ENCODE measurements around the gene RNF34. TPM values are rescaled to one million over a fixed set of nuclear protein-coding genes. Genes with fewer than 3 reads are reported as not detected.

Gene RNF34
- polyA plus RNA-seq, 1 of the 3 experiments (the other 2 are of a cell fraction) = 29.4 TPM

DNA sequence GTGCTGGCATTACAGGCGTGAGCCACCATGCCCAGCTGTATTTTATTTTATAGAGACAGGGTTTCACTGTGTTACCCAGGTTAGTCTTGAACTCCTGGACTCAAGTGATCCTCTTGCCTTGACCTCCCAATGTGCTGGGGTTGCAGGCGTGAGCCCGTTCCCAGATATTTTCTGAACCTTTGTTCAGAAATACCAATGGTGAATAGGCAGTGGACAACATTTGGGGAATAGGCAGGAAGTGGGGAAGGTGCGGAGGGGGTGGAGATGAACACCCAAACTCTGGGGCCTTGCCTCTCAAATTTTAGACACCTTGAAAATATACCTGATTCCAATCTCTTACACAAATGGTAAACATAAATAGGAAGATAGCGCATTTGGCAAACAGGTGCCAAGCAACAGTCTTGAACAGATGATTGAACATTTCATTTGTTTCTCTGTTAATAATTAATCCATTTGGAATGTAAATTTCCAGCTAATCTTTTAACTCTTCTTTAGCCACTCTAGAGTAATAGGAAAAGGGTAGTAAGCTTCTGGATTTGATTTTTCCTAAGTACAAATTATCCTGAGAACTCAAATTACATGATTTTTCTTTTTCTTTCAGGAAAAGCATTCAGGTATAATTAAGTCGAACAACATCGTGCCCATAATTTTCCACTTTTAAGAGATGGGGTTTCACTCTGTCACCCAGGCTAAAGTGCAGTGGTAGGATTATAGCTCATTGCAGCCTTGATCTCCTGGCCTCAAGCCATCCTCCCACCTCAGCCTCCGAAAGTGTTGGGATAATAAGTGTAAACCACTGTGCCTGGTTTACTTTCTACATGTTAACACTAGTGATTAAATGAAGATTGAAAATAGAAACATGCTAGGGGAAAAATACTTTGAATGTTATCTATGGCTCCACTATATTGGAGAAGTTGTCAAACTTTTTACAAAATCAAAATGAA, 22.9 kb upstream of the RNF34 start:
- POLR2A ChIA-PET = no interaction called here
- H3K4me2 ChIP-seq = no peak overlapping the region
- CTCF ChIA-PET = no interaction called here
- TF ChIP-seq RAD21 (IDR thresholded peaks at IDR 0.05; ENCODE audit: low read length) (no peak), ELF1 (IDR thresholded peaks at IDR 0.05) (no peak), RFX5 (IDR thresholded peaks at IDR 0.05; ENCODE audit: low read length) (no peak), YY1 (IDR thresholded peaks at IDR 0.05; ENCODE audit: low read depth) (no peak), POLR2AphosphoS5 (IDR thresholded peaks at IDR 0.05; ENCODE audit: low read depth, low read length) (no peak), CHD2 (IDR thresholded peaks at IDR 0.05; ENCODE audit: low read length, partially characterized antibody) (no peak), MXI1 (IDR thresholded peaks at IDR 0.05; ENCODE audit: low read depth, low read length) (no peak), TCF12 (IDR thresholded peaks at IDR 0.05) (no peak), EP300 (IDR thresholded peaks at IDR 0.05; ENCODE audit: borderline replicate concordance in 1 of 2, low read depth in 1 of 2, low read length in 1 of 2) (no peak), MEF2A (IDR thresholded peaks at IDR 0.05; ENCODE audit: borderline replicate concordance, low read depth) (no peak), JUND (IDR thresholded peaks at IDR 0.05) (no peak), NRF1 (IDR thresholded peaks at IDR 0.05; ENCODE audit: low read depth, low read length) (no peak), GABPA (IDR thresholded peaks at IDR 0.05; ENCODE audit: low read depth) (no peak), TAF1 (IDR thresholded peaks at IDR 0.05; ENCODE audit: borderline replicate concordance, low read depth, low read length) (no peak)
- TF ChIP-seq, protein P1, sequence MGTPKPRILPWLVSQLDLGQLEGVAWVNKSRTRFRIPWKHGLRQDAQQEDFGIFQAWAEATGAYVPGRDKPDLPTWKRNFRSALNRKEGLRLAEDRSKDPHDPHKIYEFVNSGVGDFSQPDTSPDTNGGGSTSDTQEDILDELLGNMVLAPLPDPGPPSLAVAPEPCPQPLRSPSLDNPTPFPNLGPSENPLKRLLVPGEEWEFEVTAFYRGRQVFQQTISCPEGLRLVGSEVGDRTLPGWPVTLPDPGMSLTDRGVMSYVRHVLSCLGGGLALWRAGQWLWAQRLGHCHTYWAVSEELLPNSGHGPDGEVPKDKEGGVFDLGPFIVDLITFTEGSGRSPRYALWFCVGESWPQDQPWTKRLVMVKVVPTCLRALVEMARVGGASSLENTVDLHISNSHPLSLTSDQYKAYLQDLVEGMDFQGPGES (IDR thresholded peaks at IDR 0.05; ENCODE audit: low read depth, low read length) = no peak
- TF ChIP-seq, protein P2, sequence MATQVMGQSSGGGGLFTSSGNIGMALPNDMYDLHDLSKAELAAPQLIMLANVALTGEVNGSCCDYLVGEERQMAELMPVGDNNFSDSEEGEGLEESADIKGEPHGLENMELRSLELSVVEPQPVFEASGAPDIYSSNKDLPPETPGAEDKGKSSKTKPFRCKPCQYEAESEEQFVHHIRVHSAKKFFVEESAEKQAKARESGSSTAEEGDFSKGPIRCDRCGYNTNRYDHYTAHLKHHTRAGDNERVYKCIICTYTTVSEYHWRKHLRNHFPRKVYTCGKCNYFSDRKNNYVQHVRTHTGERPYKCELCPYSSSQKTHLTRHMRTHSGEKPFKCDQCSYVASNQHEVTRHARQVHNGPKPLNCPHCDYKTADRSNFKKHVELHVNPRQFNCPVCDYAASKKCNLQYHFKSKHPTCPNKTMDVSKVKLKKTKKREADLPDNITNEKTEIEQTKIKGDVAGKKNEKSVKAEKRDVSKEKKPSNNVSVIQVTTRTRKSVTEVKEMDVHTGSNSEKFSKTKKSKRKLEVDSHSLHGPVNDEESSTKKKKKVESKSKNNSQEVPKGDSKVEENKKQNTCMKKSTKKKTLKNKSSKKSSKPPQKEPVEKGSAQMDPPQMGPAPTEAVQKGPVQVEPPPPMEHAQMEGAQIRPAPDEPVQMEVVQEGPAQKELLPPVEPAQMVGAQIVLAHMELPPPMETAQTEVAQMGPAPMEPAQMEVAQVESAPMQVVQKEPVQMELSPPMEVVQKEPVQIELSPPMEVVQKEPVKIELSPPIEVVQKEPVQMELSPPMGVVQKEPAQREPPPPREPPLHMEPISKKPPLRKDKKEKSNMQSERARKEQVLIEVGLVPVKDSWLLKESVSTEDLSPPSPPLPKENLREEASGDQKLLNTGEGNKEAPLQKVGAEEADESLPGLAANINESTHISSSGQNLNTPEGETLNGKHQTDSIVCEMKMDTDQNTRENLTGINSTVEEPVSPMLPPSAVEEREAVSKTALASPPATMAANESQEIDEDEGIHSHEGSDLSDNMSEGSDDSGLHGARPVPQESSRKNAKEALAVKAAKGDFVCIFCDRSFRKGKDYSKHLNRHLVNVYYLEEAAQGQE (IDR thresholded peaks at IDR 0.05; ENCODE audit: low read depth, low read length) = no peak
- TF ChIP-seq, protein P3, sequence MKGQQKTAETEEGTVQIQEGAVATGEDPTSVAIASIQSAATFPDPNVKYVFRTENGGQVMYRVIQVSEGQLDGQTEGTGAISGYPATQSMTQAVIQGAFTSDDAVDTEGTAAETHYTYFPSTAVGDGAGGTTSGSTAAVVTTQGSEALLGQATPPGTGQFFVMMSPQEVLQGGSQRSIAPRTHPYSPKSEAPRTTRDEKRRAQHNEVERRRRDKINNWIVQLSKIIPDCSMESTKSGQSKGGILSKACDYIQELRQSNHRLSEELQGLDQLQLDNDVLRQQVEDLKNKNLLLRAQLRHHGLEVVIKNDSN (IDR thresholded peaks at IDR 0.05; ENCODE audit: borderline replicate concordance, low read depth) = no peak
- TF ChIP-seq, protein P4, sequence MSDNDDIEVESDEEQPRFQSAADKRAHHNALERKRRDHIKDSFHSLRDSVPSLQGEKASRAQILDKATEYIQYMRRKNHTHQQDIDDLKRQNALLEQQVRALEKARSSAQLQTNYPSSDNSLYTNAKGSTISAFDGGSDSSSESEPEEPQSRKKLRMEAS (IDR thresholded peaks at IDR 0.05; ENCODE audit: low read depth) = no peak
- H3K4me3 ChIP-seq (ENCODE audit: low read depth in 2 of 2, low read length in 1 of 2) = no peak overlapping the region
- H3K9me3 ChIP-seq = no peaks in the 10 kb centered on the region
- H3K79me2 ChIP-seq (ENCODE audit: insufficient read depth) = no peaks in the 10 kb centered on the region
- H3K4me1 ChIP-seq (ENCODE audit: control insufficient read depth in 1 of 2, insufficient read depth in 2 of 2, low read depth in 1 of 2, low read length in 1 of 2) = no peaks in the 10 kb centered on the region
- H3F3A ChIP-seq (replicated peaks; ENCODE audit: insufficient read depth) = no peaks in the 10 kb centered on the region
- H4K20me1 ChIP-seq (ENCODE audit: insufficient read depth) = no peaks in the 10 kb centered on the region
- no peaks in the 10 kb centered on the region for H3K27me3 ChIP-seq (ENCODE audit: insufficient read depth)
- no peaks in the 10 kb centered on the region for H3K9me2 ChIP-seq
- 83% methylated on average over 8 of the region's 8 CpGs for WGBS (ENCODE audit: low lambda C conversion rate)
- no peaks in the 10 kb centered on the region for H3K36me3 ChIP-seq (replicated peaks in 1 of 2; ENCODE audit: control insufficient read depth in 1 of 2, insufficient read depth in 2 of 2, low read length in 1 of 2)
- H2AFZ ChIP-seq (ENCODE audit: low read depth) = no peak overlapping the region
- H3K9ac ChIP-seq = no peak overlapping the region
- DNase-seq = no peak
- H3K27ac ChIP-seq (ENCODE audit: low read depth in 2 of 2, low read length in 1 of 2) = no peak overlapping the region
